ENCODE data around the gene ARHGAP22.

- TF ChIP-seq CTCF (IDR thresholded peaks at IDR 0.05) (no peak), POLR2AphosphoS5 (IDR thresholded peaks at IDR 0.05) (no peak), POLR2A (IDR thresholded peaks at IDR 0.05) (no peak)
These were observed 6.5 kb downstream of the ARHGAP22 start for GRCh38 chr10:48598243-48598935.
